CD14-positive monocyte (primary cell): ENCODE results near the gene CDHR5. TPM values are rescaled to one million over a fixed set of nuclear protein-coding genes. Genes with fewer than 3 reads are reported as not detected.
A peak's percentile ranks its signal among the peaks of the same experiment; 100 is the strongest.

Experiments used
- DNase-seq, 3 donors: peaks; one replicate each; pipeline ENCODE4 v3.0.0-alpha.2; 2011 to 2022
- H2AFZ ChIP-seq: 2 replicates; pipeline ENCODE4 v1.6.0; 2012; ENCODE audit warnings: mild to moderate bottlenecking, low read depth, low read length, inconsistent platforms; ENCODE audit not compliant: insufficient read depth, poor library complexity, severe bottlenecking
- H3K27ac ChIP-seq, 2 donors: 1 replicate in 1 of 2; 2 replicates in 1 of 2; pipeline ENCODE4 v1.5.1; 2012 to 2013; ENCODE audit warnings: low read length in 2 of 2, control low read depth in 1 of 2, inconsistent platforms in 1 of 2, low read depth in 1 of 2, mild to moderate bottlenecking in 1 of 2
- H3K27me3 ChIP-seq, 2 donors: one replicate each; pipeline versions ENCODE4 v1.6.0 to v1.6.1; 2011 to 2013; ENCODE audit warnings: low read length in 2 of 2; ENCODE audit not compliant: control insufficient read depth in 2 of 2, insufficient read depth in 2 of 2
- H3K36me3 ChIP-seq, 2 donors: replicated peaks in 1 of 2; 1 replicate in 1 of 2; 2 replicates in 1 of 2; pipeline versions ENCODE4 v1.5.1 to v1.6.1; 2012 to 2013; ENCODE audit warnings: low read length in 2 of 2, control low read depth in 1 of 2, inconsistent platforms in 1 of 2, mild to moderate bottlenecking in 1 of 2; ENCODE audit not compliant: insufficient read depth in 2 of 2, control insufficient read depth in 1 of 2
- H3K4me1 ChIP-seq, 2 donors: 1 replicate in 1 of 2; 2 replicates in 1 of 2; pipeline versions ENCODE4 v1.5.1 to v1.6.1; 2012 to 2013; ENCODE audit warnings: low read length in 2 of 2, control low read depth in 1 of 2, inconsistent platforms in 1 of 2, mild to moderate bottlenecking in 1 of 2, moderate library complexity in 1 of 2; ENCODE audit not compliant: insufficient read depth in 2 of 2, control insufficient read depth in 1 of 2
- H3K4me2 ChIP-seq: replicated peaks from 2 replicates; pipeline ENCODE3; 2012; ENCODE audit warnings: low read length, moderate library complexity, mild to moderate bottlenecking; ENCODE audit not compliant: poor library complexity, severe bottlenecking; ENCODE audit errors: extremely low read depth
- H3K4me3 ChIP-seq, 3 experiments: fragments of 200-600 bp in 1 of 3; sonication (generic) in 1 of 3; replicated peaks in 1 of 3; 1 replicate in 2 of 3; 2 replicates in 1 of 3; pipeline ENCODE4 v1.5.1; 2011 to 2013; ENCODE audit warnings: low read length in 3 of 3, mild to moderate bottlenecking in 3 of 3, control low read depth in 2 of 3, low read depth in 2 of 3, inconsistent platforms in 1 of 3, moderate library complexity in 1 of 3
- H3K79me2 ChIP-seq: 2 replicates; pipeline ENCODE4 v1.6.0; 2012; ENCODE audit warnings: mild to moderate bottlenecking, control low read depth, inconsistent platforms, low read length, moderate library complexity; ENCODE audit not compliant: insufficient read depth
- H3K9ac ChIP-seq: 2 replicates; pipeline ENCODE4 v1.6.0; 2017; ENCODE audit warnings: low read length, mild to moderate bottlenecking; ENCODE audit not compliant: insufficient read depth, poor library complexity, severe bottlenecking
- H3K9me3 ChIP-seq, 2 donors: replicated peaks in 1 of 2; 1 replicate in 1 of 2; 2 replicates in 1 of 2; pipeline versions ENCODE4 v1.5.1 to v1.6.1; 2012 to 2013; ENCODE audit warnings: low read length in 2 of 2, control low read depth in 1 of 2; ENCODE audit not compliant: control insufficient read depth in 1 of 2, insufficient read depth in 1 of 2
- H4K20me1 ChIP-seq: 2 replicates; pipeline ENCODE4 v1.6.0; 2012; ENCODE audit warnings: mild to moderate bottlenecking, low read length, control low read depth, moderate library complexity; ENCODE audit not compliant: insufficient read depth
- H3K27ac Mint-ChIP-seq, 7 donors: one replicate each; pipeline ENCODE4 v1.8.0; 2020; ENCODE audit warnings: mild to moderate bottlenecking in 7 of 7, mixed read lengths in 7 of 7, moderate library complexity in 6 of 7, inconsistent platforms in 2 of 7
- H3K27me3 Mint-ChIP-seq, 3 donors: one replicate each; pipeline ENCODE4 v1.8.0; 2021 to 2022; ENCODE audit warnings: low read depth in 3 of 3, mild to moderate bottlenecking in 3 of 3, mixed read lengths in 3 of 3, moderate library complexity in 3 of 3, inconsistent platforms in 1 of 3
- H3K36me3 Mint-ChIP-seq, 2 donors: one replicate each; pipeline ENCODE4 v1.8.0; 2020; ENCODE audit warnings: mixed read lengths in 2 of 2, inconsistent platforms in 1 of 2, mild to moderate bottlenecking in 1 of 2
- H3K4me1 Mint-ChIP-seq: one replicate; pipeline ENCODE4 v1.8.0; 2020; ENCODE audit warnings: mild to moderate bottlenecking, mixed read lengths
- H3K4me3 Mint-ChIP-seq, 2 donors: one replicate each; pipeline ENCODE4 v1.8.0; 2020; ENCODE audit warnings: mild to moderate bottlenecking in 2 of 2, mixed read lengths in 2 of 2, moderate library complexity in 1 of 2
- H3K9me3 Mint-ChIP-seq, 7 donors: one replicate each; pipeline ENCODE4 v1.8.0; 2020 to 2022; ENCODE audit warnings: mixed read lengths in 7 of 7, mild to moderate bottlenecking in 6 of 7, moderate library complexity in 6 of 7, inconsistent platforms in 2 of 7
- CTCF ChIP-seq: fragments of 200-600 bp; IDR thresholded peaks from one replicate; pipeline ENCODE4 v1.8.0; 2022; ENCODE audit warnings: antibody characterized with exemption, mild to moderate bottlenecking
- WGBS: methylation state at CpG from one replicate; pipeline ENCODE4 v1.1.5; 2013; ENCODE audit warnings: missing lambda C conversion rate; ENCODE audit not compliant: insufficient coverage; 5-methylcytosine and 5-hydroxymethylcytosine counted together
- intact Hi-C, 2 donors: fragments of 100-400 bp; cut with micrococcal nuclease; formaldehyde crosslinking; loops; one replicate each; pipeline versions ENCODE4 v1.15.0 to v1.15.1; 2023
- polyA plus RNA-seq, 3 donors: library from polyadenylated mRNA; depleted of rRNA in 1 of 3; unstranded in 2 of 3; stranded (reverse) in 1 of 3; fragments of 300-500 nt in 2 of 3; fragments of >200 nt in 1 of 3; fragmentation: Illumina TruSeq in 2 of 3; gene quantifications; 1 replicate in 2 of 3; 2 replicates in 1 of 3; pipeline ENCODE4 v1.2.3, GENCODE V29; 2012 to 2021

CDHR5 gene
- polyA plus RNA-seq, 3 donors, result 0.18 to 0.43 (median 0.18) TPM

- H3K4me1 ChIP-seq, result peaks cover 14 to 15% of the 10 kb centered on the region in 2 donors
- Mint-ChIP-seq H3K4me3 (no peak overlapping the region), H3K36me3 (peaks cover 65 to 87% of the 10 kb centered on the region in 2 donors), H3K27ac (peak overlapping the region in 1 of 7 donors; percentile 33), H3K9me3 (no peaks in the 10 kb centered on the region), H3K4me1 (peaks cover 12% of the 10 kb centered on the region), H3K27me3 (peaks cover 0 to 1% (median 0%) of the 10 kb centered on the region in 3 donors)
- peaks cover 51% of the 10 kb centered on the region for H4K20me1 ChIP-seq
- H3K9ac ChIP-seq, result no peak overlapping the region
- no peak for TF ChIP-seq CTCF
- intact Hi-C loops, result no loop called here
- peaks cover 90 to 97% of the 10 kb centered on the region in 2 donors for H3K36me3 ChIP-seq
- no peak overlapping the region for H2AFZ ChIP-seq
- H3K79me2 ChIP-seq, result peaks cover 14% of the 10 kb centered on the region
- no peaks in the 10 kb centered on the region for H3K9me3 ChIP-seq
- 94% methylated on average over 24 of the region's 28 CpGs for WGBS
- no peak overlapping the region for H3K4me3 ChIP-seq
- H3K4me2 ChIP-seq, result no peak overlapping the region
- no peak overlapping the region for H3K27ac ChIP-seq
- no peak for DNase-seq
- H3K27me3 ChIP-seq, result no peaks in the 10 kb centered on the region
Measured at GRCh38 chr11:609341-609811, 15.4 kb downstream of the CDHR5 start.

DNA sequence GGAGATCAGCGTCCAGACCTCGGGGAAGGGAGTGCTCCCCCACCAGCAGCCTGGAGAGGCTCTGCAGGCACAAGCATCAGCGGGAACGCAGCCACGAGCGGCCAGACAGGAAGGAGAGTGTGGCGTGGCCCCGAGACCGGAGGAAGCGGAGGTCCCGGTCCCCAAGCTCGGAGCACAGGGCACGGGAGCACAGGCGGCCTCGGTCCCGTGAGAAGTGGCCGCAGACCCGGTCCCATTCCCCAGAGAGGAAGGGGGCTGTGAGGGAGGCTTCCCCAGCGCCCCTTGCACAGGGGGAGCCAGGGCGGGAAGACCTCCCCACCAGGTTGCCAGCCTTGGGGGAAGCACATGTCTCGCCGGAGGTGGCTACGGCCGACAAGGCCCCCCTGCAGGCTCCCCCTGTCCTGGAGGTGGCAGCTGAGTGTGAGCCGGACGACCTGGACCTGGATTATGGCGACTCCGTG lies 15.9 kb downstream of the CDHR5 start:
- H3K9me3 Mint-ChIP-seq, result no peaks in the 10 kb centered on the region
- Histone ChIP-seq H2AFZ (no peak overlapping the region), H3K4me2 (no peak overlapping the region), H3K4me1 (peaks cover 8 to 9% of the 10 kb centered on the region in 2 donors), H3K79me2 (peaks cover 8% of the 10 kb centered on the region), H3K4me3 (no peak overlapping the region), H3K27ac (no peak overlapping the region), H3K9ac (no peak overlapping the region), H3K27me3 (no peaks in the 10 kb centered on the region), H3K9me3 (no peaks in the 10 kb centered on the region), H3K36me3 (peaks cover 91 to 97% of the 10 kb centered on the region in 2 donors), H4K20me1 (peaks cover 49% of the 10 kb centered on the region)
- H3K4me3 Mint-ChIP-seq, result no peak overlapping the region
- no peak for DNase-seq
- peaks cover 67 to 89% of the 10 kb centered on the region in 2 donors for H3K36me3 Mint-ChIP-seq
- H3K27ac Mint-ChIP-seq, result peak overlapping the region in 2 of 7 donors; percentile 33 to 43
- H3K27me3 Mint-ChIP-seq, result peaks cover 0 to 1% (median 0%) of the 10 kb centered on the region in 3 donors
- intact Hi-C loops, result no loop called here
- WGBS, result 94% methylated on average over 9 of the region's 28 CpGs
- peaks cover 7% of the 10 kb centered on the region for H3K4me1 Mint-ChIP-seq
- TF ChIP-seq CTCF, result no peak
